ENCODE results near the gene KRT74.

DNA sequence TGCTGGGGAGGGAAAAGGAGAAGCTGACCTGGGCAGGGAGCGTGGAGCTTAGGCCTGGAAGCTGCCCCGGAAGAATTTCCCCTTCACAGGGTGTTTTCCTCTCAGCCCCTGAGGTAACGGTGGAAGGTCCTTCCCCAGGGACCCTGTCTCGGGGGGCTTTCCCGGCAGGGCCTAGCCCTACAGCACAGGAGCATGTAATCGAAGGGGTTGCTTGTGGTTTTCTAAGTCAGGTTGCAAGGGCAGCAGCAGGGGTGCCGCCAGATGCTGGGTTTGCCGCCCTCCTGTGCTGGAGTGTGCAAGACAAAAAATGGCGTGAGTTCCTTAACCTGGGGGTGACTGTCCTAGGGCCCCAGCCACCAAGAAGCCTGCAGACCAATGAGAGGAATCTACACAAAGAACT, 1.6 kb upstream of the KRT74 start:
- TF ChIP-seq, protein P1, sequence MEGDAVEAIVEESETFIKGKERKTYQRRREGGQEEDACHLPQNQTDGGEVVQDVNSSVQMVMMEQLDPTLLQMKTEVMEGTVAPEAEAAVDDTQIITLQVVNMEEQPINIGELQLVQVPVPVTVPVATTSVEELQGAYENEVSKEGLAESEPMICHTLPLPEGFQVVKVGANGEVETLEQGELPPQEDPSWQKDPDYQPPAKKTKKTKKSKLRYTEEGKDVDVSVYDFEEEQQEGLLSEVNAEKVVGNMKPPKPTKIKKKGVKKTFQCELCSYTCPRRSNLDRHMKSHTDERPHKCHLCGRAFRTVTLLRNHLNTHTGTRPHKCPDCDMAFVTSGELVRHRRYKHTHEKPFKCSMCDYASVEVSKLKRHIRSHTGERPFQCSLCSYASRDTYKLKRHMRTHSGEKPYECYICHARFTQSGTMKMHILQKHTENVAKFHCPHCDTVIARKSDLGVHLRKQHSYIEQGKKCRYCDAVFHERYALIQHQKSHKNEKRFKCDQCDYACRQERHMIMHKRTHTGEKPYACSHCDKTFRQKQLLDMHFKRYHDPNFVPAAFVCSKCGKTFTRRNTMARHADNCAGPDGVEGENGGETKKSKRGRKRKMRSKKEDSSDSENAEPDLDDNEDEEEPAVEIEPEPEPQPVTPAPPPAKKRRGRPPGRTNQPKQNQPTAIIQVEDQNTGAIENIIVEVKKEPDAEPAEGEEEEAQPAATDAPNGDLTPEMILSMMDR (IDR thresholded peaks at IDR 0.05 in 8 of 11, conservative IDR thresholded peaks at IDR 0.05 in 3 of 11), result no peak
- no peak for TF ChIP-seq POLR2AphosphoS5 (IDR thresholded peaks at IDR 0.05)
